Lower leg skin (tissue), 3 donors: ENCODE data around the gene PTPN3.

Source experiments
- POLR2A ChIP-seq, 2 donors: fragments of 450-650 bp; IDR thresholded peaks; one replicate each; pipeline ENCODE4 v1.6.1; 2016 to 2017; ENCODE audit warnings: antibody characterized with exemption in 2 of 2, mild to moderate bottlenecking in 1 of 2, moderate library complexity in 1 of 2
- TF ChIP-seq, protein P1 (sequence below), 3 donors: fragments of 450-650 bp; IDR thresholded peaks; one replicate each; pipeline ENCODE4 v1.5.1; 2016; ENCODE audit warnings: antibody characterized with exemption in 3 of 3, mild to moderate bottlenecking in 3 of 3, moderate library complexity in 2 of 3

DNA sequence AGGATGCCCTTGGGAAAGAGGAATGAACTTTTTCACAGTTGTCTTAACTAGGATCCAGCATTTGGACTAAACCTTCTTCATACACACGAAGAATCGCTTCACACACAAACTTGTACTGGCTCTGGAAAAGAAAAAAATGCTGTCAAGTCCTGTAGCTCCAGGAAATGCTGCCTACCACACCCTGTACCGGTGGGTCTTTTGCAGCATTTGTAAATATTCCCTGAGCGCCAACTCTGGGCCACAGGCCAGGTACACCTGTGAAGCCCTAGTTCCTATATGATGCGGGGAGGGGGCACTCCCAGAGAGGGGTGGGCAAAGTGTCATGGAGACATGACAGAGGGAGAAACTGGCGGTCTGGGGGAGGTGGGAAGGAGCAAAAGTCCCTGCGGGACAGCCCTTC, 118.6 kb downstream of the PTPN3 start:
- TF ChIP-seq, protein P1, sequence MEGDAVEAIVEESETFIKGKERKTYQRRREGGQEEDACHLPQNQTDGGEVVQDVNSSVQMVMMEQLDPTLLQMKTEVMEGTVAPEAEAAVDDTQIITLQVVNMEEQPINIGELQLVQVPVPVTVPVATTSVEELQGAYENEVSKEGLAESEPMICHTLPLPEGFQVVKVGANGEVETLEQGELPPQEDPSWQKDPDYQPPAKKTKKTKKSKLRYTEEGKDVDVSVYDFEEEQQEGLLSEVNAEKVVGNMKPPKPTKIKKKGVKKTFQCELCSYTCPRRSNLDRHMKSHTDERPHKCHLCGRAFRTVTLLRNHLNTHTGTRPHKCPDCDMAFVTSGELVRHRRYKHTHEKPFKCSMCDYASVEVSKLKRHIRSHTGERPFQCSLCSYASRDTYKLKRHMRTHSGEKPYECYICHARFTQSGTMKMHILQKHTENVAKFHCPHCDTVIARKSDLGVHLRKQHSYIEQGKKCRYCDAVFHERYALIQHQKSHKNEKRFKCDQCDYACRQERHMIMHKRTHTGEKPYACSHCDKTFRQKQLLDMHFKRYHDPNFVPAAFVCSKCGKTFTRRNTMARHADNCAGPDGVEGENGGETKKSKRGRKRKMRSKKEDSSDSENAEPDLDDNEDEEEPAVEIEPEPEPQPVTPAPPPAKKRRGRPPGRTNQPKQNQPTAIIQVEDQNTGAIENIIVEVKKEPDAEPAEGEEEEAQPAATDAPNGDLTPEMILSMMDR (IDR thresholded peaks at IDR 0.05): no peak
- no peak for TF ChIP-seq POLR2A (IDR thresholded peaks at IDR 0.05)
